Measurements from ENCODE around the gene BNC2. TPM values are rescaled to one million over a fixed set of nuclear protein-coding genes. Genes with fewer than 3 reads are reported as not detected.

Gene BNC2
- total RNA-seq, 1 experiment from 2014 or later = 43.6 TPM

DNA sequence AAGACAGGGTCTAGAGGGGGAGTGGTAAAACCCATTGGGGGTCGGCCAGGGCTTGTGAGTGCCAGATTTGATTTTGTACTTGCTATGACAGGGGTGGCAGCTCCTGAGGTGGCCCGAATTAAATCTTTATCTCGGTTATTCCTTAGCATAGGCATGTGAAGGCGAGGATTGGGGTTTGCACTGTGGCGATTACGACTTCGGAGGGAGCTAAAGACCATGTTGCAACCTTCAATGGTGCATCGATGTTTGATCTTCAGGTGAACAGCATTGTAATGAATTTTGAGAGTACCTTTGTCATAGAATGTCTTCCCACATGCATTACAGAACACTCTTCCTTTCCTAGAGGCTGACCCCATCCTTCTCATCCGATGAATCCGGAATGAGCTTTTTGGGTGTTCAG, 433.9 kb downstream of the BNC2 start:
- Histone ChIP-seq H4K91ac (ENCODE audit: insufficient read length, low read depth, low read length) (no peak overlapping the region), H3K4me2 (ENCODE audit: insufficient read depth, insufficient read length, low read length) (no peak overlapping the region), H3K27ac (ENCODE audit: insufficient read length, low read depth, low read length) (no peak overlapping the region), H4K5ac (ENCODE audit: insufficient read length, low read depth, low read length) (no peak overlapping the region), H2BK15ac (ENCODE audit: low read depth, low read length) (no peak overlapping the region), H2AK5ac (ENCODE audit: insufficient read length, low read length) (no peak overlapping the region), H3K56ac (ENCODE audit: insufficient read length, low read depth, low read length) (no peak overlapping the region), H2BK20ac (ENCODE audit: low read depth, low read length, poor library complexity, severe bottlenecking) (no peak overlapping the region), H3K9ac (ENCODE audit: extremely low read depth, insufficient read length, low read length) (no peak overlapping the region), H2BK120ac (ENCODE audit: low read depth, low read length, poor library complexity, severe bottlenecking) (no peak overlapping the region), H3K9me3 (ENCODE audit: control insufficient read depth, low read depth, low read length) (no peaks in the 10 kb centered on the region), H3K79me2 (ENCODE audit: insufficient read depth, low read length) (no peaks in the 10 kb centered on the region), H3K23ac (ENCODE audit: insufficient read length, low read depth, low read length) (no peak overlapping the region), H3K18ac (ENCODE audit: insufficient read length, low read depth, low read length) (no peak overlapping the region), H2BK5ac (ENCODE audit: insufficient read length, low read length) (no peak overlapping the region), H3K4me1 (ENCODE audit: insufficient read depth, low read length) (peaks cover 4% of the 10 kb centered on the region; the same call in 1 of the 2 replicates), H3K79me1 (ENCODE audit: insufficient read depth, low read depth, low read length, poor library complexity, severe bottlenecking) (no peaks in the 10 kb centered on the region), H2AFZ (ENCODE audit: low read length) (no peak overlapping the region), H3K4ac (ENCODE audit: low read depth, low read length) (no peak overlapping the region), H2BK12ac (ENCODE audit: insufficient read length, low read depth, low read length) (no peak overlapping the region), H3K27me3 (ENCODE audit: insufficient read depth, low read length) (no peaks in the 10 kb centered on the region), H3T11ph (ENCODE audit: low read length) (no peak overlapping the region), H3K14ac (ENCODE audit: insufficient read depth, low read length) (no peak overlapping the region), H4K8ac (replicated peaks; ENCODE audit: insufficient read length, low read depth, low read length) (no peak overlapping the region), H3K23me2 (ENCODE audit: insufficient read length, low read depth, low read length, poor library complexity, severe bottlenecking) (no peaks in the 10 kb centered on the region), H4K20me1 (ENCODE audit: control insufficient read depth, insufficient read depth, insufficient read length) (peaks cover 2% of the 10 kb centered on the region)
- Mint-ChIP-seq H3K27ac (0 out of 7 replicates have a peak overlapping the region, but pooled peaks of 1 of the 3 experiments have one; percentile 19), H3K4me1 (peaks cover 17 to 18% of the 10 kb centered on the region in 2 experiments), H3K36me3 (ENCODE audit: insufficient read depth in 1 of 3, low read depth in 3 of 3) (peaks cover 22 to 33% (median 24%) of the 10 kb centered on the region in 3 experiments), H3K4me3 (no peak overlapping the region), H3K27me3 (ENCODE audit: low read depth) (no peaks in the 10 kb centered on the region), H3K9me3 (no peaks in the 10 kb centered on the region)
- TF ChIP-seq, protein P1, sequence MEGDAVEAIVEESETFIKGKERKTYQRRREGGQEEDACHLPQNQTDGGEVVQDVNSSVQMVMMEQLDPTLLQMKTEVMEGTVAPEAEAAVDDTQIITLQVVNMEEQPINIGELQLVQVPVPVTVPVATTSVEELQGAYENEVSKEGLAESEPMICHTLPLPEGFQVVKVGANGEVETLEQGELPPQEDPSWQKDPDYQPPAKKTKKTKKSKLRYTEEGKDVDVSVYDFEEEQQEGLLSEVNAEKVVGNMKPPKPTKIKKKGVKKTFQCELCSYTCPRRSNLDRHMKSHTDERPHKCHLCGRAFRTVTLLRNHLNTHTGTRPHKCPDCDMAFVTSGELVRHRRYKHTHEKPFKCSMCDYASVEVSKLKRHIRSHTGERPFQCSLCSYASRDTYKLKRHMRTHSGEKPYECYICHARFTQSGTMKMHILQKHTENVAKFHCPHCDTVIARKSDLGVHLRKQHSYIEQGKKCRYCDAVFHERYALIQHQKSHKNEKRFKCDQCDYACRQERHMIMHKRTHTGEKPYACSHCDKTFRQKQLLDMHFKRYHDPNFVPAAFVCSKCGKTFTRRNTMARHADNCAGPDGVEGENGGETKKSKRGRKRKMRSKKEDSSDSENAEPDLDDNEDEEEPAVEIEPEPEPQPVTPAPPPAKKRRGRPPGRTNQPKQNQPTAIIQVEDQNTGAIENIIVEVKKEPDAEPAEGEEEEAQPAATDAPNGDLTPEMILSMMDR (conservative IDR thresholded peaks at IDR 0.05) = peak; percentile 45
- no CpG with 5 or more reads among the region's 10 CpGs for WGBS (ENCODE audit: extremely low coverage, insufficient read length, low lambda C conversion rate)
- no peak for DNase-seq

Data from H9 (cell line).